ENCODE measurements around the gene DDX20.

DNA sequence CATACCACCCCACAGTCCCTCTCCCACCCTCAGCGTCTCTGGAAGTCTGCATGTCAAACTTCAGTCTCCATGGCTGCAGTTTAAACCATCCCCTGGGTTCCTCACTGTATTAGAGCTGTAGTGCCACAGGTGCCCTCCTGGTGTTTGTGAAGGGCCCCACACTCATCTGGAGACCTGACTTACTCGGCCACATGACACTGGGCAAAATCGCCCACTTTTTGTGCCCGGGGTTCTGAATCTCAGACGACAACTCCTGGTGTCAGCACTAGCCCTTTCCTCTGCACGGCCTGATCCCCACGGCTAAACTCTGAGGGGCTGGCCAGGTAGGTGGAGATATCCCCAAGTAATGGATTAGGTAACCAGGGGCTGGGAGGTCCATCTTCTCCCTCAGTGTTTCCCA is 23.0 kb upstream of the DDX20 start:
- TF ChIP-seq, protein P1, sequence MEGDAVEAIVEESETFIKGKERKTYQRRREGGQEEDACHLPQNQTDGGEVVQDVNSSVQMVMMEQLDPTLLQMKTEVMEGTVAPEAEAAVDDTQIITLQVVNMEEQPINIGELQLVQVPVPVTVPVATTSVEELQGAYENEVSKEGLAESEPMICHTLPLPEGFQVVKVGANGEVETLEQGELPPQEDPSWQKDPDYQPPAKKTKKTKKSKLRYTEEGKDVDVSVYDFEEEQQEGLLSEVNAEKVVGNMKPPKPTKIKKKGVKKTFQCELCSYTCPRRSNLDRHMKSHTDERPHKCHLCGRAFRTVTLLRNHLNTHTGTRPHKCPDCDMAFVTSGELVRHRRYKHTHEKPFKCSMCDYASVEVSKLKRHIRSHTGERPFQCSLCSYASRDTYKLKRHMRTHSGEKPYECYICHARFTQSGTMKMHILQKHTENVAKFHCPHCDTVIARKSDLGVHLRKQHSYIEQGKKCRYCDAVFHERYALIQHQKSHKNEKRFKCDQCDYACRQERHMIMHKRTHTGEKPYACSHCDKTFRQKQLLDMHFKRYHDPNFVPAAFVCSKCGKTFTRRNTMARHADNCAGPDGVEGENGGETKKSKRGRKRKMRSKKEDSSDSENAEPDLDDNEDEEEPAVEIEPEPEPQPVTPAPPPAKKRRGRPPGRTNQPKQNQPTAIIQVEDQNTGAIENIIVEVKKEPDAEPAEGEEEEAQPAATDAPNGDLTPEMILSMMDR (IDR thresholded peaks at IDR 0.05): no peak
- TF ChIP-seq POLR2AphosphoS5 (IDR thresholded peaks at IDR 0.05): no peak
- no peak for TF ChIP-seq POLR2A (IDR thresholded peaks at IDR 0.05)
